Endodermal cell (in vitro differentiated cells): ENCODE data around the gene DNAAF3. TPM values are rescaled to one million over a fixed set of nuclear protein-coding genes. Genes with fewer than 3 reads are reported as not detected.

Source experiments
- DNase-seq: peaks from one replicate; pipeline ENCODE4 v3.0.0-alpha.2; 2017
- H3K27ac ChIP-seq: 2 replicates; pipeline ENCODE4 v1.5.1; 2013; ENCODE audit warnings: mild to moderate bottlenecking, low read depth, low read length, moderate library complexity
- H3K27me3 ChIP-seq: 2 replicates; pipeline ENCODE4 v1.6.1; 2013; ENCODE audit warnings: mild to moderate bottlenecking, low read length, moderate library complexity; ENCODE audit not compliant: insufficient read depth, control insufficient read depth, poor library complexity, severe bottlenecking
- H3K36me3 ChIP-seq: 2 replicates; pipeline ENCODE4 v1.7.0; 2013; ENCODE audit warnings: mild to moderate bottlenecking, low read length, moderate library complexity; ENCODE audit not compliant: control insufficient read depth, insufficient read depth
- H3K4me1 ChIP-seq: one replicate; pipeline ENCODE4 v1.7.0; 2013; ENCODE audit warnings: low read length; ENCODE audit not compliant: control insufficient read depth, insufficient read depth
- H3K4me3 ChIP-seq: 2 replicates; pipeline ENCODE4 v1.5.1; 2013; ENCODE audit warnings: mild to moderate bottlenecking, low read length, moderate library complexity
- H3K9ac ChIP-seq: 2 replicates; pipeline ENCODE4 v1.6.1; 2013; ENCODE audit warnings: mild to moderate bottlenecking, low read length, moderate library complexity; ENCODE audit not compliant: poor library complexity, severe bottlenecking; ENCODE audit errors: extremely low read depth
- H3K9me3 ChIP-seq: 2 replicates; pipeline ENCODE4 v1.6.1; 2013; ENCODE audit warnings: mild to moderate bottlenecking, low read length, moderate library complexity; ENCODE audit not compliant: control insufficient read depth
- H3K27ac Mint-ChIP-seq: 2 replicates; pipeline ENCODE4 v1.8.0; 2020; ENCODE audit warnings: mixed read lengths
- H3K27me3 Mint-ChIP-seq: 2 replicates; pipeline ENCODE4 v1.8.0; 2021; ENCODE audit warnings: mild to moderate bottlenecking, mixed read lengths; ENCODE audit not compliant: insufficient read depth
- H3K36me3 Mint-ChIP-seq: 2 replicates; pipeline ENCODE4 v1.8.0; 2020; ENCODE audit warnings: low read depth, mixed read lengths
- H3K4me1 Mint-ChIP-seq: 2 replicates; pipeline ENCODE4 v1.8.0; 2020; ENCODE audit warnings: mixed read lengths
- H3K4me3 Mint-ChIP-seq: 2 replicates; pipeline ENCODE4 v1.8.0; 2020; ENCODE audit warnings: mild to moderate bottlenecking, moderate library complexity, mixed read lengths
- H3K9me3 Mint-ChIP-seq: 2 replicates; pipeline ENCODE4 v1.8.0; 2020; ENCODE audit warnings: mild to moderate bottlenecking, mixed read lengths
- WGBS, 2 experiments: methylation state at CpG; one replicate each; pipeline versions ENCODE4 v1.1.5 to v1.1.7; 2013; ENCODE audit warnings: missing lambda C conversion rate in 2 of 2, mixed read lengths in 1 of 2; ENCODE audit not compliant: insufficient coverage in 1 of 2, insufficient read length in 1 of 2; 5-methylcytosine and 5-hydroxymethylcytosine counted together
- total RNA-seq, 2 donors: library from RNA; stranded (reverse); fragmentation: NEBNext Ultra II Directional in 1 of 2; extraction: Animal tissue kit (Norgen Biotek cat#: 25700) in 1 of 2; gene quantifications; 2 replicates in 1 of 2; 3 replicates in 1 of 2; pipeline ENCODE4 v1.2.1, GENCODE V29; 2021
- TF ChIP-seq, protein P1 (sequence below): fragments of 200-600 bp; sonication (generic); conservative IDR thresholded peaks from 2 replicates; pipeline ENCODE4 v1.5.0; 2021; ENCODE audit warnings: antibody characterized with exemption, mild to moderate bottlenecking

The DNAAF3 gene
- total RNA-seq, 2 donors from 2014 or later = 5.9 to 9.5 TPM

- no peak overlapping the region for H3K9ac ChIP-seq
- H3K9me3 Mint-ChIP-seq = no peaks in the 10 kb centered on the region
- H3K27me3 ChIP-seq = no peaks in the 10 kb centered on the region
- H3K4me1 ChIP-seq = no peaks in the 10 kb centered on the region
- WGBS, 2 experiments = 83 to 84% methylated on average over 3 to 12 of the region's 13 CpGs
- peaks cover 6% of the 10 kb centered on the region for H3K27me3 Mint-ChIP-seq
- H3K4me3 Mint-ChIP-seq = peak overlapping the region; percentile 87
- H3K27ac ChIP-seq = no peak overlapping the region
- no peak for DNase-seq
- TF ChIP-seq, protein P1, sequence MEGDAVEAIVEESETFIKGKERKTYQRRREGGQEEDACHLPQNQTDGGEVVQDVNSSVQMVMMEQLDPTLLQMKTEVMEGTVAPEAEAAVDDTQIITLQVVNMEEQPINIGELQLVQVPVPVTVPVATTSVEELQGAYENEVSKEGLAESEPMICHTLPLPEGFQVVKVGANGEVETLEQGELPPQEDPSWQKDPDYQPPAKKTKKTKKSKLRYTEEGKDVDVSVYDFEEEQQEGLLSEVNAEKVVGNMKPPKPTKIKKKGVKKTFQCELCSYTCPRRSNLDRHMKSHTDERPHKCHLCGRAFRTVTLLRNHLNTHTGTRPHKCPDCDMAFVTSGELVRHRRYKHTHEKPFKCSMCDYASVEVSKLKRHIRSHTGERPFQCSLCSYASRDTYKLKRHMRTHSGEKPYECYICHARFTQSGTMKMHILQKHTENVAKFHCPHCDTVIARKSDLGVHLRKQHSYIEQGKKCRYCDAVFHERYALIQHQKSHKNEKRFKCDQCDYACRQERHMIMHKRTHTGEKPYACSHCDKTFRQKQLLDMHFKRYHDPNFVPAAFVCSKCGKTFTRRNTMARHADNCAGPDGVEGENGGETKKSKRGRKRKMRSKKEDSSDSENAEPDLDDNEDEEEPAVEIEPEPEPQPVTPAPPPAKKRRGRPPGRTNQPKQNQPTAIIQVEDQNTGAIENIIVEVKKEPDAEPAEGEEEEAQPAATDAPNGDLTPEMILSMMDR = no peak
- H3K36me3 ChIP-seq = peaks cover 4% of the 10 kb centered on the region
- peak overlapping the region; percentile 93 for H3K27ac Mint-ChIP-seq
- H3K9me3 ChIP-seq = no peaks in the 10 kb centered on the region
- H3K4me3 ChIP-seq = peak overlapping the region; percentile 86
- H3K4me1 Mint-ChIP-seq = peaks cover 18% of the 10 kb centered on the region
- no peaks in the 10 kb centered on the region for H3K36me3 Mint-ChIP-seq
These were observed 50.9 kb downstream of the DNAAF3 start for GRCh38 chr19:55115446-55116065.

- WGBS, 2 experiments = 92% methylated on average over 9 of the region's 9 CpGs; no CpG with 5 or more reads in 1 of the 2 experiments
- Mint-ChIP-seq H3K27ac (no peak overlapping the region), H3K4me3 (peak overlapping the region; percentile 87), H3K9me3 (no peaks in the 10 kb centered on the region), H3K36me3 (peaks cover 4% of the 10 kb centered on the region), H3K4me1 (peaks cover 18% of the 10 kb centered on the region), H3K27me3 (peaks cover under 1% of the 10 kb centered on the region)
- Histone ChIP-seq H3K9ac (no peak overlapping the region), H3K4me3 (no peak overlapping the region), H3K27me3 (no peaks in the 10 kb centered on the region), H3K36me3 (peaks cover 4% of the 10 kb centered on the region), H3K9me3 (no peaks in the 10 kb centered on the region), H3K4me1 (no peaks in the 10 kb centered on the region), H3K27ac (no peak overlapping the region)
- TF ChIP-seq, protein P1 = no peak
- no peak for DNase-seq
These were observed 51.8 kb downstream of the DNAAF3 start for GRCh38 chr19:55114566-55115145.

DNA sequence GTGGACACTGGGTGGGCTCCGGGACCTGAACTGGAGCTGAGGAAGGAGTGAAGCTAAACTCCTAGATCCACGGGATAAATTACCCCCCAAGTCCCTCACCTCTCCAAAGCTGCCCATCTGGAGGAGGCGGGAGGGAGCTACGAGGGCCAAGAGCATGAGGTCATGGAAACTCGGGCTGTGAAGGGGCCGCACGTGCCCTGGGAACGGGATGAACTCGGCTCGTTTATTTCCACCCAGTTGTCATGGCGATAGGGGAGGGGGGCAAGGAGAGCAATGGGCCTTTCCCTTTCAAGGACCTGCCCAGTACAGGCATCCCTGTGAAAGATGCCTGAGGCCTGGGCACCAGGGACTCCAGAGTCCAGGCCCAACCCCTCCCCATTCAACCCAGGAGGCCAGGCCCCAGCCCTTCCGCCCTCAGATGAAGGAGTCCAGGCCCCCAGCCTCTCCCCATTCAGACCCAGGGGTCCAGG lies 52.8 kb downstream of the DNAAF3 start:
- no peak overlapping the region for H3K4me3 Mint-ChIP-seq
- H3K27ac ChIP-seq = peak overlapping the region; percentile 82

More for the DNA sequence above, 52.8 kb downstream of the DNAAF3 start:
- Mint-ChIP-seq H3K27me3 (no peaks in the 10 kb centered on the region), H3K27ac (peak overlapping the region; percentile 79), H3K9me3 (no peaks in the 10 kb centered on the region), H3K36me3 (peaks cover 13% of the 10 kb centered on the region), H3K4me1 (peaks cover 18% of the 10 kb centered on the region)
- H3K9me3 ChIP-seq = no peaks in the 10 kb centered on the region
- no peaks in the 10 kb centered on the region for H3K27me3 ChIP-seq
- H3K9ac ChIP-seq = peak overlapping the region; percentile 22
- H3K4me3 ChIP-seq = no peak overlapping the region
- peaks cover 6% of the 10 kb centered on the region for H3K36me3 ChIP-seq
- peak; percentile 89 for DNase-seq
- TF ChIP-seq, protein P1 = no peak
- H3K4me1 ChIP-seq = no peaks in the 10 kb centered on the region
- WGBS, 2 experiments = 47 to 72% methylated on average over 5 to 12 of the region's 12 CpGs
